Ectodermal cell (in vitro differentiated cells): Measurements from ENCODE around the gene KCTD1.

Source experiments
- H3K27ac ChIP-seq: 2 replicates; pipeline ENCODE4 v1.7.0; 2013; ENCODE audit warnings: mild to moderate bottlenecking, low read depth, low read length; ENCODE audit not compliant: insufficient read depth, poor library complexity, severe bottlenecking
- H3K27me3 ChIP-seq: 2 replicates; pipeline ENCODE4 v1.7.0; 2013; ENCODE audit warnings: mild to moderate bottlenecking, low read length; ENCODE audit not compliant: insufficient read depth, control insufficient read depth, poor library complexity, severe bottlenecking
- H3K36me3 ChIP-seq: one replicate; pipeline ENCODE4 v1.7.0; 2013; ENCODE audit warnings: low read length; ENCODE audit not compliant: control insufficient read depth, insufficient read depth
- H3K4me1 ChIP-seq: one replicate; pipeline ENCODE4 v1.7.0; 2013; ENCODE audit warnings: low read length; ENCODE audit not compliant: control insufficient read depth, insufficient read depth
- H3K4me3 ChIP-seq: 2 replicates; pipeline ENCODE4 v1.7.0; 2013; ENCODE audit warnings: low read depth, low read length, control low read depth; ENCODE audit not compliant: insufficient read depth
- H3K9me3 ChIP-seq: 2 replicates; pipeline ENCODE4 v1.7.0; 2013; ENCODE audit warnings: mild to moderate bottlenecking, low read length, moderate library complexity; ENCODE audit not compliant: control insufficient read depth
- WGBS, 2 experiments: methylation state at CpG; one replicate each; pipeline ENCODE4 v1.1.7; 2013; ENCODE audit warnings: missing lambda C conversion rate in 2 of 2; 5-methylcytosine and 5-hydroxymethylcytosine counted together

Gene KCTD1

GRCh38 chr18:26458526-26459232 lies 89.7 kb downstream of the KCTD1 start:
- Histone ChIP-seq H3K36me3 (peaks cover 4% of the 10 kb centered on the region), H3K4me1 (no peaks in the 10 kb centered on the region), H3K27ac (no peak overlapping the region), H3K4me3 (no peak overlapping the region), H3K9me3 (peaks cover 2% of the 10 kb centered on the region), H3K27me3 (no peaks in the 10 kb centered on the region)
- WGBS, 2 experiments: 91 to 93% methylated on average over 9 of the region's 9 CpGs

GRCh38 chr18:26457611-26458353 lies 90.6 kb downstream of the KCTD1 start:
- no peaks in the 10 kb centered on the region for H3K27me3 ChIP-seq
- H3K36me3 ChIP-seq: peaks cover 4% of the 10 kb centered on the region
- peaks cover 2% of the 10 kb centered on the region for H3K9me3 ChIP-seq
- H3K27ac ChIP-seq: no peak overlapping the region
- no peaks in the 10 kb centered on the region for H3K4me1 ChIP-seq
- no peak overlapping the region for H3K4me3 ChIP-seq
- 51 to 54% methylated on average over 22 of the region's 22 CpGs for WGBS, 2 experiments

GRCh38 chr18:26457195-26457594 lies 91.2 kb downstream of the KCTD1 start:
- Histone ChIP-seq H3K4me1 (no peaks in the 10 kb centered on the region), H3K27me3 (no peaks in the 10 kb centered on the region), H3K9me3 (peaks cover 2% of the 10 kb centered on the region), H3K4me3 (no peak overlapping the region), H3K36me3 (peaks cover 4% of the 10 kb centered on the region), H3K27ac (no peak overlapping the region)
- WGBS, 2 experiments: 92 to 94% methylated on average over 4 of the region's 4 CpGs

- no peak overlapping the region for H3K27ac ChIP-seq
- H3K4me1 ChIP-seq: no peaks in the 10 kb centered on the region
- H3K36me3 ChIP-seq: peaks cover 4% of the 10 kb centered on the region
- no peak overlapping the region for H3K4me3 ChIP-seq
- H3K27me3 ChIP-seq: no peaks in the 10 kb centered on the region
- WGBS, 2 experiments: 95 to 97% methylated on average over 3 of the region's 3 CpGs
- H3K9me3 ChIP-seq: peaks cover 2% of the 10 kb centered on the region
Measured at GRCh38 chr18:26456070-26456491, 92.3 kb downstream of the KCTD1 start.

GRCh38 chr18:26455639-26456038 lies 92.7 kb downstream of the KCTD1 start:
- 97% methylated on average over 14 to 15 of the region's 15 CpGs for WGBS, 2 experiments
- H3K27me3 ChIP-seq: no peaks in the 10 kb centered on the region
- no peak overlapping the region for H3K4me3 ChIP-seq
- H3K27ac ChIP-seq: no peak overlapping the region
- H3K4me1 ChIP-seq: no peaks in the 10 kb centered on the region
- H3K36me3 ChIP-seq: peaks cover 4% of the 10 kb centered on the region
- peaks cover 2% of the 10 kb centered on the region for H3K9me3 ChIP-seq

- Histone ChIP-seq H3K36me3 (peaks cover 4% of the 10 kb centered on the region), H3K4me3 (no peak overlapping the region), H3K9me3 (peaks cover 2% of the 10 kb centered on the region), H3K27me3 (no peaks in the 10 kb centered on the region), H3K27ac (no peak overlapping the region), H3K4me1 (no peaks in the 10 kb centered on the region)
- 95 to 97% methylated on average over 6 of the region's 6 CpGs for WGBS, 2 experiments
Measured at GRCh38 chr18:26454616-26455015, 93.7 kb downstream of the KCTD1 start.

GRCh38 chr18:26454192-26454591 lies 94.2 kb downstream of the KCTD1 start:
- Histone ChIP-seq H3K4me1 (no peaks in the 10 kb centered on the region), H3K36me3 (peaks cover 4% of the 10 kb centered on the region), H3K27ac (no peak overlapping the region), H3K27me3 (no peaks in the 10 kb centered on the region), H3K4me3 (no peak overlapping the region), H3K9me3 (peaks cover 2% of the 10 kb centered on the region)
- WGBS, 2 experiments: 90 to 92% methylated on average over 3 of the region's 3 CpGs

GRCh38 chr18:26453386-26453901 lies 94.9 kb downstream of the KCTD1 start:
- 87 to 96% methylated on average over 4 of the region's 4 CpGs for WGBS, 2 experiments
- H3K27ac ChIP-seq: no peak overlapping the region
- no peaks in the 10 kb centered on the region for H3K27me3 ChIP-seq
- no peaks in the 10 kb centered on the region for H3K36me3 ChIP-seq
- no peak overlapping the region for H3K4me3 ChIP-seq
- H3K4me1 ChIP-seq: no peaks in the 10 kb centered on the region
- H3K9me3 ChIP-seq: peaks cover 2% of the 10 kb centered on the region

GRCh38 chr18:26450989-26451682 lies 97.2 kb downstream of the KCTD1 start:
- Histone ChIP-seq H3K36me3 (no peaks in the 10 kb centered on the region), H3K27ac (no peak overlapping the region), H3K9me3 (peaks cover 2% of the 10 kb centered on the region), H3K27me3 (no peaks in the 10 kb centered on the region), H3K4me3 (no peak overlapping the region), H3K4me1 (no peaks in the 10 kb centered on the region)
- WGBS, 2 experiments: 89 to 94% methylated on average over 7 to 8 of the region's 8 CpGs

- Histone ChIP-seq H3K27me3 (no peaks in the 10 kb centered on the region), H3K36me3 (no peaks in the 10 kb centered on the region), H3K27ac (no peak overlapping the region), H3K9me3 (no peaks in the 10 kb centered on the region), H3K4me3 (no peak overlapping the region), H3K4me1 (no peaks in the 10 kb centered on the region)
- WGBS, 2 experiments: 84 to 90% methylated on average over 7 to 8 of the region's 8 CpGs
Measured at GRCh38 chr18:26448714-26449159, 99.6 kb downstream of the KCTD1 start.
